Measurements from ENCODE around the gene VEGFB.

The VEGFB gene

DNA sequence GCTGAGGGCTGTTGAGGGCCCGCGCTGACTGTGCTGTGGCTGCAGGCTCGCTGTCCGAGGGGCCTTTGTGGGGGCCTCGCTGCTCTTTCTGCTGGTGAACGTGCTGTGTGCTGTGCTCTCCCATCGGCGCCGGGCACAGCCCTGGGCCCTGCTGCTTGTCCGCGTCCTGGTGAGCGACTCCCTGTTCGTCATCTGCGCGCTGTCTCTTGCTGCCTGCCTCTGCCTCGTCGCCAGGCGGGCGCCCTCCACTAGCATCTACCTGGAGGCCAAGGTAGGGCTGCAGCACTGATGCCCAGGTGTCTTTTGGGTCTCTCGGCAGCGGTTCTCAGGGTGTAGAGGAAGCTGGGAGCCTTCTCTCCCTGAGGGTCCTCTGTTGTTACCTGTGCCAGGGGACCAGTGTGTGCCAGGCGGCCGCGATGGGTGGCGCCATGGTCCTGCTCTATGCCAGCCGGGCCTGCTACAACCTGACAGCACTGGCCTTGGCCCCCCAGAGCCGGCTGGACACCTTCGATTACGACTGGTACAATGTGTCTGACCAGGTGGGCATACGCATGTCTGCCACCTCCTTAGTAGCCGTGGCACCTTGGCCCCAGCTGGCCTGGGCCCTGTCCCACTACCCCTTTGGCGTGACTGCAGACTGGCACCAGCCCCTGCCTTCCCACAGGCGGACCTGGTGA lies 53.4 kb downstream of the VEGFB start:
- H3K4ac ChIP-seq (ENCODE audit: low read depth, low read length) = no peak overlapping the region
- no peak overlapping the region for H2AFZ ChIP-seq (ENCODE audit: insufficient read depth, low read length, poor library complexity)
- no peak overlapping the region for H4K12ac ChIP-seq (ENCODE audit: low read depth, low read length)
- H2BK120ac ChIP-seq (ENCODE audit: insufficient read depth, low read length, poor library complexity) = no peak overlapping the region
- H3K79me2 ChIP-seq (ENCODE audit: control insufficient read depth, insufficient read depth, low read length, poor library complexity) = peaks cover 7% of the 10 kb centered on the region
- H3K36me3 ChIP-seq (ENCODE audit: control insufficient read depth in 1 of 2, insufficient read depth in 2 of 2, low read length in 2 of 2) = peaks cover 6 to 11% of the 10 kb centered on the region in 2 experiments
- no peak overlapping the region for H3K18ac ChIP-seq (ENCODE audit: low read length)
- H2BK5ac ChIP-seq (ENCODE audit: low read depth, low read length, poor library complexity) = no peak overlapping the region
- H3K79me1 ChIP-seq (ENCODE audit: low read length) = peaks cover 14% of the 10 kb centered on the region
- no peak overlapping the region for H3K4me2 ChIP-seq (ENCODE audit: low read length)
- no peak for DNase-seq
- H3K27me3 ChIP-seq (ENCODE audit: insufficient read depth, low read length) = peaks cover 25% of the 10 kb centered on the region
- peaks cover 16 to 24% of the 10 kb centered on the region in 2 experiments for H3K4me1 ChIP-seq (ENCODE audit: control insufficient read depth in 1 of 2, insufficient read depth in 2 of 2, low read length in 2 of 2)
- no peak overlapping the region for H3K9ac ChIP-seq (ENCODE audit: low read length)
- no peak overlapping the region for H3K27ac ChIP-seq (ENCODE audit: low read depth, low read length)
- H4K91ac ChIP-seq (ENCODE audit: low read depth, low read length) = no peak overlapping the region
- no peak overlapping the region for H4K8ac ChIP-seq (ENCODE audit: low read depth, low read length)
- H2AK5ac ChIP-seq (ENCODE audit: low read length) = no peak overlapping the region
- H3K4me3 ChIP-seq (ENCODE audit: low read depth, low read length) = no peak overlapping the region
- H3K9me3 ChIP-seq (ENCODE audit: insufficient read depth, low read depth, low read length) = peaks cover 5% of the 10 kb centered on the region
- no peak overlapping the region for H3K14ac ChIP-seq (ENCODE audit: low read length)
- H2BK12ac ChIP-seq (ENCODE audit: low read length) = no peak overlapping the region
- whole genome bisulfite sequencing (ENCODE audit: extremely low coverage, insufficient coverage, insufficient read length) = no CpG with 5 or more reads among the region's 33 CpGs
- H3K23ac ChIP-seq (ENCODE audit: low read length) = no peak overlapping the region

DNA sequence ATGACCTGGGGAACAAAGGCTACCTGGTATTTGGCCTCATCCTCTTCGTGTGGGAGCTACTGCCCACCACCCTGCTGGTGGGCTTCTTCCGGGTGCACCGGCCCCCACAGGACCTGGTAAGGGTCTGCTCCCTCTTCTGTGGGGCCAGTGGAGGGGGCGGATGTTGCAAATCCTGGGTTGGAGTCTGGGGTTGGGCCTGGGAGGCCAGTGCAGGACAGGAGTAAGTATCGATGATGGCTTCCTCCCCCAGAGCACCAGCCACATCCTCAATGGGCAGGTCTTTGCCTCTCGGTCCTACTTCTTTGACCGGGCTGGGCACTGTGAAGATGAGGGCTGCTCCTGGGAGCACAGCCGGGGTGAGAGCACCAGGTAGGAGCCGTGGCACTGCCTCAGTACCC lies 54.0 kb downstream of the VEGFB start:
- peaks cover 7% of the 10 kb centered on the region for H3K79me2 ChIP-seq (ENCODE audit: control insufficient read depth, insufficient read depth, low read length, poor library complexity)
- no peak overlapping the region for H3K9ac ChIP-seq (ENCODE audit: low read length)
- peaks cover 3% of the 10 kb centered on the region for H3K9me3 ChIP-seq (ENCODE audit: insufficient read depth, low read depth, low read length)
- no peak overlapping the region for H2BK120ac ChIP-seq (ENCODE audit: insufficient read depth, low read length, poor library complexity)
- no peak overlapping the region for H4K8ac ChIP-seq (ENCODE audit: low read depth, low read length)
- H3K4me3 ChIP-seq (ENCODE audit: low read depth, low read length) = no peak overlapping the region
- no peak overlapping the region for H2AFZ ChIP-seq (ENCODE audit: insufficient read depth, low read length, poor library complexity)
- peaks cover 6 to 11% of the 10 kb centered on the region in 2 experiments for H3K36me3 ChIP-seq (ENCODE audit: control insufficient read depth in 1 of 2, insufficient read depth in 2 of 2, low read length in 2 of 2)
- H3K27me3 ChIP-seq (ENCODE audit: insufficient read depth, low read length) = peaks cover 31% of the 10 kb centered on the region
- H4K91ac ChIP-seq (ENCODE audit: low read depth, low read length) = no peak overlapping the region
- no peak overlapping the region for H3K14ac ChIP-seq (ENCODE audit: low read length)
- H4K12ac ChIP-seq (ENCODE audit: low read depth, low read length) = no peak overlapping the region
- H3K4ac ChIP-seq (ENCODE audit: low read depth, low read length) = no peak overlapping the region
- WGBS (ENCODE audit: extremely low coverage, insufficient coverage, insufficient read length) = no CpG with 5 or more reads among the region's 9 CpGs
- no peak overlapping the region for H2BK12ac ChIP-seq (ENCODE audit: low read length)
- no peak for DNase-seq
- H3K79me1 ChIP-seq (ENCODE audit: low read length) = peaks cover 14% of the 10 kb centered on the region
- no peak overlapping the region for H3K4me2 ChIP-seq (ENCODE audit: low read length)
- H3K4me1 ChIP-seq (ENCODE audit: control insufficient read depth in 1 of 2, insufficient read depth in 2 of 2, low read length in 2 of 2) = peaks cover 16 to 22% of the 10 kb centered on the region in 2 experiments
- no peak overlapping the region for H2AK5ac ChIP-seq (ENCODE audit: low read length)
- H3K27ac ChIP-seq (ENCODE audit: low read depth, low read length) = no peak overlapping the region
- no peak overlapping the region for H2BK5ac ChIP-seq (ENCODE audit: low read depth, low read length, poor library complexity)
- H3K23ac ChIP-seq (ENCODE audit: low read length) = no peak overlapping the region
- no peak overlapping the region for H3K18ac ChIP-seq (ENCODE audit: low read length)

Measured in trophoblast cell (in vitro differentiated cells and primary cell).